ENCODE measurements around the gene MIA2.

- TF ChIP-seq POLR2A (IDR thresholded peaks at IDR 0.05), result no peak
- no peak for TF ChIP-seq CTCF (IDR thresholded peaks at IDR 0.05 in 4 of 5, conservative IDR thresholded peaks at IDR 0.05 in 1 of 5)
Measured at GRCh38 chr14:39364509-39364908, 130.8 kb downstream of the MIA2 start.

Measured in gastrocnemius medialis (tissue), 4 donors.